ES-I3 (cell line): ENCODE data around the gene COL4A6.

ENCODE experiments used
- H3K36me3 ChIP-seq: 2 replicates; pipeline ENCODE4 v1.6.1; 2013; ENCODE audit warnings: mild to moderate bottlenecking, low read length, control low read depth, moderate library complexity; ENCODE audit not compliant: insufficient read depth
- H3K4me1 ChIP-seq: 2 replicates; pipeline ENCODE4 v1.6.1; 2013; ENCODE audit warnings: mild to moderate bottlenecking, control low read depth, low read length; ENCODE audit not compliant: insufficient read depth
- H3K9ac ChIP-seq: 2 replicates; pipeline ENCODE4 v1.6.1; 2013; ENCODE audit warnings: low read depth, mild to moderate bottlenecking, low read length, moderate library complexity
- H3K9me3 ChIP-seq: 2 replicates; pipeline ENCODE4 v1.6.1; 2013; ENCODE audit warnings: mild to moderate bottlenecking, low read length, moderate library complexity; ENCODE audit not compliant: control insufficient read depth, insufficient read depth

The COL4A6 gene

DNA sequence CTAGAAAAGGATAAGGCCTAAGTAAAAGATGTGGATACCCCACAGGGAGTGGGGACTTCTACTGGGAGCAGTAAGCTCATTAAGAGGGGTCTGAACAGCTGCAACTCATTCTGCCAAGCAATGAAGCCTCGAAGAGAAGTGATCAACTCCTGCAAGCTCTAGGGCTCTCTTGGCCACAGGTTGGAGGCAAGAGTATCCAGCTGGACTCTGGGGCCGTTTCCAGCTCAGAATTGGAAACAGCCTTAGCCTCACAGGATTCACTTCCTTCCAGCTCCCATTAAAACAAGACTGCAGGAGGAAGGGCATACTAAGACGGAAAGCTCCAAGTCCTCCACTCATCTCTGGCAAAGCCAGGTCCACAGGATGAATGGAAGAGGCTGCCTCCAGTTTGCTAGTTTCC, 220.3 kb downstream of the COL4A6 start:
- H3K9ac ChIP-seq: no peak overlapping the region
- H3K9me3 ChIP-seq: no peaks in the 10 kb centered on the region
- H3K36me3 ChIP-seq: no peaks in the 10 kb centered on the region
- no peaks in the 10 kb centered on the region for H3K4me1 ChIP-seq

DNA sequence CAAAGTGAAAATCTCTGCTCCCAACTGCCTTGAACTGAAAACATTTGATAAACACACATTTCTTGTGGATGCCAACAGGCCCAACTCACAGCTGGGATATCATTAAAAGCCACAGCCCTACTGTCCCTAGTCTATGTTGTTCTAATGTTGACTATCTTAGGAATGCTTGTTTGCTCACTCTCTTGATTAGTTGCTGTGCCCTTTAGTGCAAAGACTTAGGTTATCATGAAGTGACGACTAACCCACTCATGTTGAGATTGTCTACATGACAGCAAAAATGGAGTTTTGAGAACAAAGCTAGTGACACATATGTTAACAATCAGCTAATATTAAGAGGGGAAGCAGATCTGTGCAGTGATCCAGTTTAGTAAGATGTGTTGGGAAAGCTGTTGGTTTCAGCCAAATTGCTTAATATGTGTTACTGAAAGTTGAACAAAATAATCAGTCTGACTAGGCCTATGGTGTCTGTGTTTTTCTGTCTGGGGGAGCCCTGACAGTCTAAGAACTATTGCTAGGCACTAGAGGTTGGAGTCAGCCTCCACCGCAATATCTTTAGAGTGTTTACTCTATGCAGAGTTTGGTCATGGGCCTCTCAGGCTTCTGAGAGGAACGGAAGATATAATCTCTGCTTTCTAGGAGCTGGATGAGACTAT, 221.2 kb downstream of the COL4A6 start:
- Histone ChIP-seq H3K9me3 (no peaks in the 10 kb centered on the region), H3K36me3 (no peaks in the 10 kb centered on the region), H3K4me1 (no peaks in the 10 kb centered on the region), H3K9ac (no peak overlapping the region)

DNA sequence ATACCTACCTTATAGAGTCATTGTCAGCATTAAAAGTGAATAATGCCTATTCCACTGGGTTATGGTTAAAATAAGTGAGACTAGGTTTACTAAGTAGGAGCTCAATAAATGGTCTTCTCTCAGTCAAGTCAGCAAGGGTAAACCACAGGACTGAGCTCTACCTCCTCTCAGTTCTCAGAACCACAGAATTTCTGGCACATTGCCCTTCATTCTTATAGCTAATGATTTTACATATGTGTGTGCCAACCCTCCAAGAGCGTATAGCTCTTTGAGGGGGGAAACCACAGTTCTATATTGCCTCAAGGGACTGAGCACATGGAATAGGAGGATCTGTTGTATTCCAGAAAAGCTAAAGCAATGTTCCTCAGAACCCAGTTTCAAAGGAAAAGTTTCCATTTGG, 221.8 kb downstream of the COL4A6 start:
- no peaks in the 10 kb centered on the region for H3K4me1 ChIP-seq
- H3K9ac ChIP-seq: no peak overlapping the region
- H3K9me3 ChIP-seq: no peaks in the 10 kb centered on the region
- H3K36me3 ChIP-seq: no peaks in the 10 kb centered on the region

DNA sequence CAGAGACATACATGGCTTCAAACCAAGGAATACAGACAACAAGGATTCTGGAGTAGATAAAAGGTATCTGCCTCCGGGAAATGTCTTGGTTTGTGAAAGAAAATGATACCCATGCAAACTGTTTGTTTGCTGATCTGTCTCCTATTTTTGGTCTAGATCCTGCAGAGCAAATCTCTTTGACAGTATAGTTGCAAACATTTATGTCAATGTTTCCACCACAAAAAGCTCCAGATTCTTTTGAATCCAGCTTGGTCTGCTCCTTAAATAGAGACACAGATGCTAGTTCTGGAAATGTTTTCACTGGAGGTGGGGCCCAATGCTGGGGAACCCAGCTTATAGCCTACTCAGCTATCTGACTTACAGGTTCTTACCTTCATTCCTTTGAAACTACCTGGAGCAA, 226.9 kb downstream of the COL4A6 start:
- Histone ChIP-seq H3K9me3 (no peaks in the 10 kb centered on the region), H3K9ac (no peak overlapping the region), H3K4me1 (peaks cover 13% of the 10 kb centered on the region), H3K36me3 (no peaks in the 10 kb centered on the region)

DNA sequence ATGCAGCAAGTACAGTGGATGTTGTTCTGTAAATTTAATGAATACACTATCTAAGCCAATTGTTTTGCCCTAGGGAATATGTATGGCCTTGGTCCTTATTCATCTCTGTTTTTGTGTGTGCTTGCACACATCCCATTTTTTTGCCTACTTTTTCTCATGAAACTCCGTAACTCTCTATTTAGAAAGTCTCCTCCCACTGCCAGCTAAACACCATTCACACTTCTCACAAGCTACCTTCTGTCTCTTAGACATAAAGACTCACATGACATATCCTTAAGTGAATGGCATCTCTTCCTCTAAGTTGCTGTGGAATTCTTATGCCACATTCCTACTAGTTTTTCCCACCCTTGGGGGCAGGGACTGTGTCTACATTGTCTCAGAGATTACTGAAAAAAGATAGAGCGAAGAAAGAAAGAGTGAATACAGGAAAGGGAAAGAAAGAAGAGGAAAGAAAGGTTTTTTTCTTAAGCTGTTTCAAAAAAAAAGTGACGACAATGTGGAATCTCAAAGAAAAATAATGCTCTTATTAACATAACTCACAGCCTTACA, 229.1 kb downstream of the COL4A6 start:
- Histone ChIP-seq H3K36me3 (no peaks in the 10 kb centered on the region), H3K9ac (no peak overlapping the region), H3K9me3 (no peaks in the 10 kb centered on the region), H3K4me1 (peaks cover 13% of the 10 kb centered on the region)

DNA sequence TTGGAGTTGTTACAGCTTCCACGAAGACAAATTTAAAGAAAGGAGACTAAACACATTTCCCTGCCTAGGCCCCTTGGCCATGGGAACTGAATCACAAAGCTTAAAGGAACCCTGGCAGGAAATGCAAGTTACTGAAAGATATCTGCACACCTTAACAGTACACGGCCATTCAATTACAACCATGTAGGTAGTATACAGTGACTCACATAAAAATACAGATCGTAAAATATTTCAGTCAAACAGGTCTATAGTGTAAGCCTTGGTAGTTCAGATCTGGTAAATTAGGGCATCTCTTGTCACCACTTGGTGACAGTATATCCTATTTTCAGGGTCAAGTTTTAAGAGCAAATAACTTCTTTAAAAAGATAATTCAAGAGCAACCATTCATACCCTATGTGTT, 234.7 kb downstream of the COL4A6 start:
- Histone ChIP-seq H3K4me1 (0 out of 2 replicates have a peak, but pooled peaks cover 3% of the 10 kb centered on the region), H3K36me3 (no peaks in the 10 kb centered on the region), H3K9ac (no peak overlapping the region), H3K9me3 (no peaks in the 10 kb centered on the region)

DNA sequence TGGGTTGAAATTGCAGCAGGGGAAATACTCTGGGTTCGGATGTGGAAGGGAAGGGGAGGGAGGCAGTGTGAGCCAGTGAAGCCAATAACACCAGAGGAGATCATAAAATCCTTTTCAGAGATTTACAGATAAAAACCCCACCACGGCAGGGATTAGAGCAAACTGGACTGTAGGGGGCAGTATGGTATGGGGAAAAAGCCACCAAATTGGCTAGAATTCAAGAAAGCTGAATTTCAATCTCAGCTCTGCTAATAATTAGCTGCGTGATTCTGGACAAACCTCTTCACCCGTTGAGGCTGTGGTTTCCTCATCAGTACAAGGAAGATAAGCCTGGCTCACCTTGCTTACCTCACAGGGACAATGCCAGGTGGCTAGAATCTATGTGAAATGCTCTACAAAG, 238.5 kb downstream of the COL4A6 start:
- no peaks in the 10 kb centered on the region for H3K36me3 ChIP-seq
- no peaks in the 10 kb centered on the region for H3K9me3 ChIP-seq
- no peak overlapping the region for H3K9ac ChIP-seq
- H3K4me1 ChIP-seq: 0 out of 2 replicates have a peak, but pooled peaks cover 3% of the 10 kb centered on the region

DNA sequence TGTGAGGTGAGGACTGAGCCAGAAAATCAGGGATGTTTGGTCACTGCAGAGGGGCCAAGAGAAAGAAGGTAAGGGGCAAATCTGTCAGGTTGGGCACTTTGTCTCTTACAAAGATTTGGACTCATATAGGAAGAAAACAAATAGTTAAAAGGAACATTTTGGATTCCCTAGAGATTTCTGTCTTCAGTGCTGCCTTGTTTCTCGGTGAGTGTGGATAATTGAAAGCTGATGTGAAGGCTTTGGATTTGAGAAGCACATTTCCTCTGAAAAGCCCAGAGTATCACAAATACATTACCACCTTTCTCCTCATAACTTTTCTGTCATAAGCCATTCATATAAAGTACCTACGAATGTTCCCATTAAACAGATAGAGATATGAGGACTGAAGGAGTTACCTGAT, 239.2 kb downstream of the COL4A6 start:
- no peak overlapping the region for H3K9ac ChIP-seq
- 0 out of 2 replicates have a peak, but pooled peaks cover 3% of the 10 kb centered on the region for H3K4me1 ChIP-seq
- H3K36me3 ChIP-seq: no peaks in the 10 kb centered on the region
- H3K9me3 ChIP-seq: no peaks in the 10 kb centered on the region

DNA sequence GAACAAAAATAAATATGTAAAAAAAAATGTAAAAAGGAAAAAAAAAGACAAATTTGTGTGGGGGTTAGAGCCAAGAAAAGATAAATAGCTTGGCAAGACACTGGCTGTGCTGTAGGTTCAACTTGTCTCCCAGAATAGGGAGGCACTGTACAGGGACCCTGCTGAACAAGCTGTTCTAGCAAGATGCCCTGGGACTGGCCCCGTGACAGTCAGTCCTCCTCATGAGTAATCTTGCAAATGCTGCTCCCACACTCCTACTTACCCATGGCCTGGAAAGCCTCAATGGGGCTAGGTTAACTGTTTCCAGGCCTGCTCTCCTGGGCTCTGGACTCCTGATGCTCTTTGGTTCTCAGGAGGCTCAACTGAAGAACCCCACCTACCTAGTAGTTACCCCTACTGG, 239.8 kb downstream of the COL4A6 start:
- Histone ChIP-seq H3K4me1 (0 out of 2 replicates have a peak, but pooled peaks cover 3% of the 10 kb centered on the region), H3K36me3 (no peaks in the 10 kb centered on the region), H3K9ac (no peak overlapping the region), H3K9me3 (no peaks in the 10 kb centered on the region)

DNA sequence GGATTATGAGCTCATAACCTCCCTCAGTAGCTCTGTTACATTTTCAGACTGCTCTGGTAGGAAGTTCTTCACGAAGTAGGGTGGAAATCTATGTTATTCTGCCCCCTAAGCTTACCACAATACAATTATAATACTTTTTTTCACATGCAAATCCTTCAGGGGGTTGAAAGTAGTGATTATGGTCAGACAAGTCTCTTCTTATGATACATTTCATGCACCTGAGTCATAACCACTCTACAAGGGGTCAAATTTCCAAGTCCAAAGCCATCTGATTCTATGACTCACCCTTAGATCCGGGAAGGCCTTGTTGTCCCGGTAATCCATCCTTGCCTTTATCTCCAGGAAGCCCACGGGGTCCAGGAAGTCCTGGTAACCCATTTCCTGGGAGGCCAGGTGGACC, 251.4 kb downstream of the COL4A6 start:
- Histone ChIP-seq H3K9me3 (no peaks in the 10 kb centered on the region), H3K4me1 (peaks cover 3% of the 10 kb centered on the region; the same call in 1 of the 2 replicates), H3K36me3 (peaks cover 4% of the 10 kb centered on the region; the same call in 1 of the 2 replicates), H3K9ac (no peak overlapping the region)

DNA sequence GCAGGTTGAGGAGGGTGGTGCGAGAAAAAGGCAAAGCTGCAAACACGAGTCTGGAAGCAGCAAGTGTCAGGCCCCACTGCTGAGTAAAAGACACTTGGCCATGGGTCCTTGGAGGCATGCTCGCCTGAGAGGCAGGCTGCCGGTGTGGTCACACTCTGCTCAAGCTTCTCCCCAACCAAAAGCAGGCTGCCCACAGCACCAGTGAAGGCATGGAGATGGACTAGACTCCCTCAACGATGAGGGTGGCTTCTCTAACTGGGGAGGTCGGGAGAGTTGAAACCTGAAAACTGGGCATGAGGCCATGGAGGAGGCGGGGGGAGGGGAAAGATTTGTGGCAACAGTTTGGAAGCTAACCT, 260.1 kb downstream of the COL4A6 start:
- Histone ChIP-seq H3K9ac (no peak overlapping the region), H3K36me3 (no peaks in the 10 kb centered on the region), H3K4me1 (peaks cover 15% of the 10 kb centered on the region), H3K9me3 (no peaks in the 10 kb centered on the region)

DNA sequence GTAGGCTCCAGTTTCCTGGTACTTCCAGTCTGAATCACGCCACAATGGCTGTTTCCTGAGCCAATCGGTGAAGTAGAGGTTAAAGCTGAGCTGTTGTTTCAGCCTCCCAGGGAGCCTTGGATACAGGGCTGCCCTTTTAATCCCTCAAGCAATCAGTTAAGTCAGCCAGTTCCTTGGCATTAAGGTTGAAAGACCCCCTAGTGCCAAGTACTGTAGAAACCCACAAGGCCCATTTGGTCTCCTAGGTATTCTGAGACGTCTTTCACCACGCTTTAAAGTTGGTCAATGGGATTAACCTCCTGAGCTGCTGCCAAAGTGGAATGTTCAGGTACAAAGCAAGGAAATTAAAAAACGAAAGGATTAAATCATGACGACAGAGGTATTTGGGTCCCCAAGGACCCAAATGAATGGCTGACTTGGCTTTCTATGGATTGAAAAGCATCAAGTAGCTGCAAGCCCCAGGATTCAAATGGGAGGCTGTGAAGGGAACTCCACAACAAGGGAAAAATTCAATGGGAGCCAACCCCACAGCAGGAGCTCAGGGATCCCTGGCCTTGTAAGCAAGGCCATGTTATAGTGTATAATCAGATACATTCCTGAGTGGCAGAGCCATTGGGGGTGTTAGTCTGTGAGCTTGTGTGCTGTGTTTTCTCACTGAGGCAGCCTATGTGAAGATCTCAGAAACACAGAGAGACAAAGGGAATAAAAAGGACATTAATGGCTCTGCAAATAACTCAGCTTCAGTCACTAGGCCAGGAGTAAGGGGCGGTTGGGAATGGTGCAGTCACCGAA, 260.7 kb downstream of the COL4A6 start:
- no peaks in the 10 kb centered on the region for H3K36me3 ChIP-seq
- no peaks in the 10 kb centered on the region for H3K9me3 ChIP-seq
- H3K4me1 ChIP-seq: peaks cover 15% of the 10 kb centered on the region
- H3K9ac ChIP-seq: no peak overlapping the region

DNA sequence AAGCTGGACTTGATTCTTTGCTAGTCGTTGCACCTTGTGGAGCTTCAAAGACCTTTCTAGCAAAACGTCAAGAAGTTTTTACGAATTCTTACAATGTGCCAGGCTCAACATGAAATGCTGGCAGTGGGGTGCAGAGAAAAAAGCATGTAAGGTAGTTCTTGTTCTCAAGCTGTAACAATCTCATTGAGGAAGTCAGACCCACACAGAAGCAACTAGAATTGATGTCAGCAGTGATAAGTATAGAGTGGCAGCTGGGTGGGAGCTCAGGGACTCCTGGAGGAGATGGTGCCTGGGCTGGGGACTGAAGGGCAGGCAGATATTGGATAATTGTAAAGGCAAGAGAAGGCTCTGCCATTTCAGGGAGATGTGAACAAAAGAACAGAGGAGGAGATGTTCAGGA, 264.3 kb downstream of the COL4A6 start:
- H3K9ac ChIP-seq: no peak overlapping the region
- no peaks in the 10 kb centered on the region; the same call in 1 of the 2 replicates for H3K36me3 ChIP-seq
- H3K4me1 ChIP-seq: peaks cover 12% of the 10 kb centered on the region; the same call in 1 of the 2 replicates
- no peaks in the 10 kb centered on the region for H3K9me3 ChIP-seq

DNA sequence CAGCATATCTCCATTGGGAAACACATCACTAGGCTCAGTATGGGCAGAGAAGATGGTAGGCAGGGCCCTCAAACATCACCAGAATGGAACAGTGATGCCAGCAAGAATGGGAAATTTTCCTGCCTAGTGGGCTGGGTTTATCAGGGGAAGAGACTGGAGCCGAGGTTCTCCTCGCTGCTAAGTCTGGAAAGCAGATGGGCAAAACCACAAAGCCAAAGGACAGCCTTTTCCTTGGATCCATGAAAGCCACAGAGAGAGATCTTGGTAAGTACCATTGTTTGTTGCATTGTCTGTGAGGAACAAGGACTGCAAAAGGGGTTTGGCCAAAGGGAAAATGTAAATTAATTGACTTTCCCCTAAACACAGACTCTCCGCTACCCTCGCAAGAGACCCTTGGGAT, 266.6 kb downstream of the COL4A6 start:
- no peaks in the 10 kb centered on the region for H3K9me3 ChIP-seq
- H3K9ac ChIP-seq: no peak overlapping the region
- H3K4me1 ChIP-seq: peaks cover 4% of the 10 kb centered on the region; the same call in 1 of the 2 replicates
- H3K36me3 ChIP-seq: no peaks in the 10 kb centered on the region; the same call in 1 of the 2 replicates

DNA sequence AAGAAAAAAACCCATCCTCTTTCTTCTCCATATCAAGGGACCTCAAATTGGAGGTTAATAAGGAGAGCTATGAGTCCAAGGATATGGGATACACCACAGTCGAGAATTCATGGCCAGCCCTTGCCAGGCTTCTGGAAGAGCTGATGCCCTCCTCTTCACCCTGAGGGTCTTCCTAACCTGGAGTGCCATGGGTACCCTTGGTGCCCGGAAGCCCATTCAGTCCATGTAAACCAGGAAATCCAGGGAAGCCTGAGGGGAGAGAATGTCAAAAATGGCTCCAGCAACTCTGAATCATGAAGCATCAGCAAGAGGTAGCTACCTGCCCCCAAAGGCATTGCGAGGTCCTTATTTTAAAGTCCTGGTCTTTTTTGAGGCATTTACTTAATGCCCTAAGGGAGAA, 268.5 kb downstream of the COL4A6 start:
- no peaks in the 10 kb centered on the region for H3K9me3 ChIP-seq
- no peaks in the 10 kb centered on the region; the same call in 1 of the 2 replicates for H3K36me3 ChIP-seq
- no peak overlapping the region for H3K9ac ChIP-seq
- H3K4me1 ChIP-seq: peaks cover 4% of the 10 kb centered on the region; the same call in 1 of the 2 replicates
